Stimulated activated CD8-positive, alpha-beta memory T cell treated with anti-CD3 and anti-CD28 coated beads, Interleukin-12 subunit alpha, Interleukin-12 subunit beta, amount 100 ng/mL, for 24 hours (primary cell): ENCODE data around the gene PNLIPRP2.

Experiments
- DNase-seq: peaks from one replicate; pipeline ENCODE4 v3.0.0-alpha.2; 2020; ENCODE audit errors: extremely low read depth

The PNLIPRP2 gene

GRCh38 chr10:116655568-116655967, 34.8 kb downstream of the PNLIPRP2 start:
- DNase-seq: no peak

- no peak for DNase-seq
Measured at GRCh38 chr10:116656044-116656443, 35.3 kb downstream of the PNLIPRP2 start.

- DNase-seq: no peak
Measured at GRCh38 chr10:116657863-116658551, 37.3 kb downstream of the PNLIPRP2 start.

GRCh38 chr10:116659049-116659670, 38.4 kb downstream of the PNLIPRP2 start:
- no peak for DNase-seq

GRCh38 chr10:116660860-116661259, 40.1 kb downstream of the PNLIPRP2 start:
- no peak for DNase-seq

- DNase-seq: no peak
Measured at GRCh38 chr10:116663342-116663741, 42.6 kb downstream of the PNLIPRP2 start.

- no peak for DNase-seq
Measured at GRCh38 chr10:116664631-116665030, 43.9 kb downstream of the PNLIPRP2 start.

GRCh38 chr10:116665541-116666125, 44.9 kb downstream of the PNLIPRP2 start:
- DNase-seq: no peak

GRCh38 chr10:116667484-116667883, 46.7 kb downstream of the PNLIPRP2 start:
- DNase-seq: no peak

- no peak for DNase-seq
Measured at GRCh38 chr10:116668018-116668417, 47.3 kb downstream of the PNLIPRP2 start.

- DNase-seq: no peak
Measured at GRCh38 chr10:116668446-116668845, 47.7 kb downstream of the PNLIPRP2 start.

GRCh38 chr10:116669080-116669479, 48.3 kb downstream of the PNLIPRP2 start:
- DNase-seq: no peak

GRCh38 chr10:116669832-116670644, 49.3 kb downstream of the PNLIPRP2 start:
- DNase-seq: no peak

GRCh38 chr10:116670706-116671105, 50.0 kb downstream of the PNLIPRP2 start:
- DNase-seq: no peak

- DNase-seq: no peak
Measured at GRCh38 chr10:116671274-116671926, 50.6 kb downstream of the PNLIPRP2 start.

- DNase-seq: no peak
Measured at GRCh38 chr10:116672891-116673290, 52.1 kb downstream of the PNLIPRP2 start.

- no peak for DNase-seq
Measured at GRCh38 chr10:116673866-116674265, 53.1 kb downstream of the PNLIPRP2 start.

- no peak for DNase-seq
Measured at GRCh38 chr10:116674901-116675423, 54.2 kb downstream of the PNLIPRP2 start.

GRCh38 chr10:116676118-116676517, 55.4 kb downstream of the PNLIPRP2 start:
- no peak for DNase-seq

- no peak for DNase-seq
Measured at GRCh38 chr10:116676633-116677032, 55.9 kb downstream of the PNLIPRP2 start.

GRCh38 chr10:116679351-116679750, 58.6 kb downstream of the PNLIPRP2 start:
- DNase-seq: no peak

GRCh38 chr10:116683166-116683565, 62.4 kb downstream of the PNLIPRP2 start:
- DNase-seq: no peak
